ENCODE measurements around the gene ENTPD3. TPM values are rescaled to one million over a fixed set of nuclear protein-coding genes. Genes with fewer than 3 reads are reported as not detected.

The ENTPD3 gene
- total and polyA plus RNA-seq, 2 donors (not counting 1 experiment from before 2014, with no cell fraction given) = not detected

DNA sequence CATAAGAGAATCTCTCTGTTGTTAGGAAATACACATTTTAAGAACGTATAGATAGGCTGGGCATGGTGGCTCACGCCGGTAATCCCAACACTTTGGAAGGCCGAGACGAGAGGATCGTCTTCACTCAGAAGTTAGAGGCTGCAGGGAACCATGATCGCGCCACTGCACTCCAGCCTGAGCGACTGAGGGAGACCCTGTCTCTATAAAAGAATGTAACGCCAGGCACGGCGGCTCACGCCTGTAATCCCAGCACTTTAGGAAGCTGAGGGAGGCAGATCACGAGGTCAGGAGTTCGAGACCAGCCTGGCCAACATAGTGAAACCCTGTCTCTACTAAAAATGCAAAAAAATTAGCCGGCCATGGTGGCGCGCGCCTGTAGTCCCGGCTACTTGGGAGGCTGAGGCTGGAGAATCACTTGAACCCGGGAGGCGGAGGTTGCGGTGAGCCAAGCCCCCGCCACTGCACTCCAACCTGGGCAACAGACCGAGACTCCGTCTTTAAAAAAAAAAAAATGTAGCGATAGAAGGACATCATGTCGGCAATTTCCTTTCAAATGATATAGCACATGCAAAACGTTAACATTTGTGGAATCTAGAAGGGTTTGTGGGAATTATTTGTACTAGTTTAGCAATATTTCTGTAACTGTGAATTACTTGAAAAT lies 69.4 kb downstream of the ENTPD3 start:
- intact Hi-C loops (cut with micrococcal nuclease) = loop anchor here (10.0 kb wide), 1 partner anchor 738 kb away; the partner anchor contains the start of gene CTNNB1
- H3K79me2 ChIP-seq (ENCODE audit: control insufficient read depth, insufficient read depth, low read length) = peaks cover 29% of the 10 kb centered on the region
- H4K20me1 ChIP-seq (ENCODE audit: control insufficient read depth, insufficient read depth, low read length, poor library complexity, severe bottlenecking) = peaks cover 31% of the 10 kb centered on the region
- H3K4me1 ChIP-seq (ENCODE audit: control insufficient read depth in 2 of 2, insufficient read depth in 2 of 2, low read length in 2 of 2) = peaks cover 32 to 38% of the 10 kb centered on the region in 2 donors
- Mint-ChIP-seq H3K27ac (peak overlapping the region; percentile 96), H3K27me3 (no peaks in the 10 kb centered on the region), H3K4me3 (peak overlapping the region; percentile 94), H3K9me3 (ENCODE audit: insufficient read depth) (no peaks in the 10 kb centered on the region), H3K4me1 (peaks cover 47% of the 10 kb centered on the region)
- WGBS (ENCODE audit: insufficient coverage) = 91% methylated on average over 13 of the region's 29 CpGs
- TF ChIP-seq EZH2 (IDR thresholded peaks at IDR 0.05; ENCODE audit: borderline replicate concordance, insufficient read depth, low read depth, low read length, poor library complexity, severe bottlenecking) (no peak), CTCF (IDR thresholded peaks at IDR 0.05) (no peak)
- H3K27me3 ChIP-seq (replicated peaks in 1 of 4; ENCODE audit: control extremely low read depth in 1 of 4, control insufficient read depth in 3 of 4, insufficient read depth in 4 of 4, low read length in 3 of 4) = no peaks in the 10 kb centered on the region
- H3K36me3 ChIP-seq (replicated peaks in 1 of 2; ENCODE audit: control extremely low read depth in 1 of 2, control insufficient read depth in 1 of 2, extremely low read depth in 1 of 2, insufficient read depth in 2 of 2, low read length in 1 of 2) = peaks cover 5 to 31% of the 10 kb centered on the region in 2 experiments
- H2AFZ ChIP-seq (ENCODE audit: insufficient read depth, low read depth, low read length, poor library complexity, severe bottlenecking) = peak overlapping the region; percentile 76
- peak overlapping the region; percentile 69 for H3K9ac ChIP-seq (ENCODE audit: low read length)
- peak overlapping the region; percentile 88 for H3K4me2 ChIP-seq (replicated peaks; ENCODE audit: low read depth, low read length, poor library complexity, severe bottlenecking)
- peaks cover 0 to 5% (median 0%) of the 10 kb centered on the region in 3 donors for H3K9me3 ChIP-seq (ENCODE audit: control extremely low read depth in 1 of 3, control insufficient read depth in 2 of 3, insufficient read depth in 1 of 3, low read length in 2 of 3)
- ATAC-seq (ENCODE audit: low read depth) = no peak
- peak overlapping the region; percentile 68 to 95 (median 82) for H3K4me3 ChIP-seq (ENCODE audit: control extremely low read depth in 1 of 5, extremely low read depth in 1 of 5, insufficient read depth in 1 of 5, low read depth in 2 of 5, low read length in 4 of 5)
- peak overlapping the region; percentile 84 to 88 for H3K27ac ChIP-seq (ENCODE audit: low read length in 2 of 2)
- CTCF ChIA-PET = interaction anchor here (1.3 to 1.6 kb wide), 2 partner anchors 14 to 68 kb away, joined by 4 to 5 read pairs; partner anchors contain the start of gene ZNF621
- DNase-seq = no peak
- POLR2A ChIA-PET = interaction anchor here (0.7 to 1.5 kb wide), 2 partner anchors 49 to 148 kb away, joined by 6 to 9 read pairs; partner anchors contain the start of gene ZNF620
